ENCODE measurements around the gene CLDN20.
"Not testable (repeated sequence)": the region's sequence is repeated elsewhere in the genome, so short reads cannot be mapped to it uniquely, and the experiment has no call there.

Gene CLDN20

DNA sequence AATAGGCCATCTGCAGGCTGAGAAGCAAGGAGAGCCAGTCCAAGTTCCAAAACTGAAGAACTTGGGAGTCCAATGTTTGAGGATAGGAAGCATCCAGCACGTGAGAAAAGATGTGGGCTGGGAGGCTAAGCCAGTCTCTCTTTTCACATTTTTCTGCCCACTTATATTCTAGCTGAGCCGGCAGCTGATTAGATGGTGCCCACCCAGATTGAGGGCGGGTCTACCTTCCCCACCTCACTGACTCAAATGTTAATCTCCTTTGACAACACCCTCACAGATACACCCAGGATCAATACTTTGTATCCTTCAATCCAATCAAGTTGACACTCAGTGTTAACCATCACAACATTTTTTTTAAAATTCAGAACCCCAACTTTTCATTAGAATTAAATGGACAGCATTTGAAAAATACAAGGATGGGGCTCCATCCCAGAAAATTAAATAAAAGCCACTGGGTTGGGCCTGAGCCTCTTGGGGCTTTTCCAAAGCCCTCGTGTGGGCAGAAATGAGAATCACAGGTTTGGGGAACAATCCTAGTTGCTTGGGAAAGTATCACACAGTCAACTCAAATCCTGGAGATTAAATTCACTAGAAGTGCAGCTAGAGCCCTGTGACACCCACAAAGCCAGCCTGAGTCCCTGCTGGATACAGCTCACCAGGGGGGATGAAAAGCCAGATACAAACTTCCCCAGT is 2.2 kb downstream of the CLDN20 start:
- no peak for DNase-seq (ENCODE audit: low read depth, low spot score)
- H3K27ac ChIP-seq, result no peak overlapping the region

DNA sequence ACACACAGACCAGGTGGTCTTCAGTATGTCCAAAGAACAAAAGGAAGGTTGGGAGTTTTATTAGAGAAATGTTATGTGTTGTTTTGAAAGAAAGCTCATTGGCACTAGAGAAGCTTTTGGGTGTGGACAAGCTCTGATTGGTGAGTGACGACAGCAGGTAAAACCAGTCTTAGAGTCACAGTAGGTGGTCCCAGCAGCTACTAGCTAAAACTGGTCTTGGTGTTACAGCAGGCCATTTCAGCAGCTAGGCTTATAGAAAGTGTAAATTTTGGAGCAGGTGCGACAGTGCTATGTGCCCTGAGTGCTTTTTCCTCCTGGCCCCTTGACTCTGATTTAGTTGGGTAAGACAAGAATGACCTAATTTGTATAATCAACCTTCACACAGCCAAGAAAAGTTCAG is 3.6 kb downstream of the CLDN20 start:
- no peak for DNase-seq (ENCODE audit: low read depth, low spot score)
- H3K27ac ChIP-seq, result no peak overlapping the region

DNA sequence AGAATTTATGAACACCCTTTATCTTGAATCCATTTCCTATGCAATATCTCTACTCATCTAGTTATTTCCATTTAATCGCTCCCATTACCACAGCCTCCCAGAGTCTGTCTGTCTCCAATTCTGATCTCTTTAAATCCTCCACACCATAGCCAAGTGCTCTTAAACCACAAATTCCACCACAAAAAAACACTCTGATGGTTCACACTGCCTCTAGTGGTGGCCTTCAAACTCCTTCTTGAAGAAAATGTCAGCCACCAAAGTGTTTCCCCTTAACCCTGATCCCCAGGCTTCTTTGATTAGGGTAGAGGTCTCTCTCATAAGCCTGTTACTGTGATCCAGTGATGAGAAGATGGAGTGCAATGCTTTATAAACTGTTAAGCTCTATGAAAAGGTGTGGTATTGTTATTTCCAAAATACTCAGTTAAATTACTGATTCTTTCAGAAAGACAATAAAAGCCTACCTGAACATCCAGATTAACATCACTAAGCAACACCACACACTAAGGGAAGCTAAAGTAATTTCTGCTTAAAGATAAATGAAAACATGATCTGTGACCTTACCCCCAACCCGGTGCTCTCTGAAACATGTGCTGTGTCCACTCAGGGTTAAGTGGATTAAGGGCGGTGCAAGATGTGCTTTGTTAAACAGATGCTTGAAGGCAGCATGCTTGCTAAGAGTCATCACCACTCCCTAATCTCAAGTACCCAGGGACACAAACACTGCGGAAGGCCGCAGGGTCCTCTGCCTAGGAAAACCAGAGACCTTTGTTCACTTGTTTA is 4.5 kb downstream of the CLDN20 start:
- not testable (repeated sequence) for H3K27ac ChIP-seq; DNase-seq (ENCODE audit: low read depth, low spot score)

DNA sequence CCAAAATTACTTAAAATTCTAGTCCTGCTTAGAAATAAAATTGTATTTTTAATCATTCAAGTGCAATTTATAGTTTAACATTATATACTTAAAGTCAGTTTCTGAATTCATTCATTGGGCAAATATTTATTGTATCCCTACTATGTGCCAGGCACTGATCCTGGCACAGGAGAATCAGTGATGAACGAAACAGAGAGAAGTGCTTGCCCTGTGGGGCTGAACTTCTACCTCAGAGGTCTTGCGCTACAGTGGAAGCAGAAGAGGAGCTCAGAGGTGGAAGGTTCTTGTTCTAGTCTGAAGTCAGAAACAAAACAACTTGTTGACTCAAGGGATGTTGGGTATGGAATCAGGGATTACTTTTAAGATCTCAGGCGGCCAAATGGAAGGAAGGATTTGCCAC is 6.0 kb downstream of the CLDN20 start:
- H3K27ac ChIP-seq, result no peak overlapping the region
- DNase-seq (ENCODE audit: low read depth, low spot score), result no peak

DNA sequence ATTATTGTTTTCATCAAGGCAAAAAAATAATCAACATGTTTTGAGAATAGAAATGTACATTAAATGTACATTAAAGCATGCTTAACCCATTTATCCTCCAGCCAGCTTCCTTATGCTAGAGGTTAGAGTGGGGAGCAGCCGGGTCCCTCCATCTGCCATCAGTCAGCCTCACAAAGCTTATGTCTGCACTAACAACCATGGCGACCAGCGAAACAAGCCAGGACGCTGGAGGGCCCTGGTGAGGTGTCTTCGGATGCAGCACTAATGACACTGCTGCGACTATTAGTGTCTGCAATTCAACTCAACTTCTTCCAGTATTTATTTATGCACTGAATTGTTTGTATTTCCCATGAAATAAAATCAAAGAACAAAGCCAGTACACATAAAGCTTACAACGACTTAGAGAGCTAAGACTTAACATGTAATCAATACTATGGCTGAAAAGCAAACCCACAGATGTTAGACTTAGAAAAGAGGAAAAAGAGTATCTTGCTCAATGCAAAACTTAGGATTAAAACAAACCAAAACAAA is 6.8 kb downstream of the CLDN20 start:
- DNase-seq (ENCODE audit: low read depth, low spot score), result no peak
- H3K27ac ChIP-seq, result no peak overlapping the region

DNA sequence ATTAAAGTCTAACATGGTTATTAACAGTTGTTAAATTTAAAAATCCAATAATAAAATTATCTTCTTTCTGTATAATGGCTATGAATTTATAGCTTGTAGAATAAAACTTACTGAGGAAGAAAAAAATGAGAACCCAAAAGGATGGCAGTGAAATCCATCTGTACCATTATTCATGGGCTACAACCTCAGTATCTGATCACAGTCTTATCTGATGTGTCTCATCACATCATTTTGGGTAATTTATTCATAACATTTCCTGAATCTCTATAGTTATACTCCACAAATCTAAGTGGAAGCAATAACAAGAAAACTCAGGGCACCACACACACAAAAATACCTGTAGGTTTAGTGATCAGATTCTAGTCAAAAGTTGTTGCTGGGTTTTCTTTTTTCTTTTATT is 7.3 kb downstream of the CLDN20 start:
- no peak for DNase-seq (ENCODE audit: low read depth, low spot score)
- no peak overlapping the region for H3K27ac ChIP-seq

DNA sequence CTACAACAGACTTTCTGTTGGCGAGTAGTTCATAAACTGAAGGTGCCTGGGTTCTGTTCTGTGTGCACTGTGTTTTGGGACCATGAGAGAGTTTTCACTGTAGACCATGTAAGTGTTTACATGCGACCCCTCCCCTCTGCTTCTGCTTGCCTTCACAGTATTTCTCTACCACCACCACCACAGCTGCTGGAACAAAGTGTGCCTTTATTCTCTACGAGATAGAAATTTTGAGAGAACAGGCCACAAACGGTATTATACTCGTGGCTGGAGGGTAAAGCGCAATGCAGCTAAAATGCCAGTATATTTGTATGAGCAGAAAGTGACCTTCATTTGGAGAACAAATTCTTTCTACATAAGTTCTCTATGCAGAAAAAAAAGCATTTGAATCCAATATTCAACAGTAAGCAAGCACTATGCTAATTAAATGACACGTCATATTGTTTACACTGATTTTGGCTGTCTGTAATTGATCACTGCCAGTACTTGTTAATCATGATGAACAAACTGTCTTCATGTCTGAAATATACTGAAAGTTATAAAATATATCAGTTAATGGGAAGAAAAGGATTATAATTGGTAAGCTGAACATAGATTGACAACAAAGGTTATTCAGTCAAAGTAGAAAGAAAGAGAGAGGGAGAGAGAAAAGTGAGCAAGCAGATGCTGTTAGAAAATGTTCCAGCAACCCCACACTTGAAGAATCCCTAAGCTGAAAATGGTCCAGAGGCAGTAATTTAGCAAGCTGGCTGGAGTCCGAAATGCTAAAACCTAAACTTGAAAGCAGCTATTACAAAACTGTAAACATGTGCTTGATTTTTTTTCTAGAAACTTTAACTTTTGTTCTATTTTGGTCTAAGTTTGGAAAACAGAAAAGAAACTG is 8.8 kb downstream of the CLDN20 start:
- peak overlapping the region; percentile 53 for H3K27ac ChIP-seq
- DNase-seq (ENCODE audit: low read depth, low spot score), result no peak

DNA sequence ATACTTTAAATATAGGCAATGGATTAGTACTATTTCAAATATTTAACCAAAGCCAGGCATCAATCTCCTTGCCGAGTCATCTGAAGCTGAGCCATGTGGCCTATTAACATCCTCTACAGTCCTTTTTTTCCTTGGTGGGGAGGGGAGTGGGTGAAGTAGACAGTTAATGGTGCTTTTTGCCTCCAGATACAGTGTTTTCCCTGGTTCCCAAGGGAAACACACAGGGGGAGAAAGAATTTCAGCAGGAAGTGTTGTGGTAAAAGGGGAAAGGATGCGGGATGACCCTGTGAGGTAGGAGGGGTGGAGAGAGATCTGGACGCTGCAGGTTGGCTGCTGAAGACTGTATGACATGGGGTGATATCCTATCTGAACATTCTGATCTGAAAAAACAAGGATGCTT is 9.6 kb downstream of the CLDN20 start:
- DNase-seq (ENCODE audit: low read depth, low spot score), result no peak
- peak overlapping the region; percentile 53 for H3K27ac ChIP-seq

DNA sequence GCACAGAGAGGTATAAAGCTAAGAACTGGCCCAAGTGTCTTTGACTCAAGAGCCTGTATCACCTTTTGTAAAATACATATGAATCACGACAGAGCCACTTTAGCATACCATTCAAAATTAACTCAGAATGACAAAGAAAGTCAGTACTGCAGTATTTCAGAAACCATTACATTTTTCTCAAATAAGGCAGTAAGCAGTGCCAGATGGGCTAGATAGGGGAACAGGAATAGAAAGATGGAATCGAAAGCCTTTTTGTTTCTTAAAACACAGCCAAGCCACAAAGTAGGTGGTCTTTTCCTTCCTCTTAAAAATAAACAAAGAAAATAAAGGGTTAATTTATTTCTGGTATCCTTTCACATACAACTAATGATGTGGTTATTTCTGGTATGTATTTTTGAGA is 10.3 kb downstream of the CLDN20 start:
- DNase-seq (ENCODE audit: low read depth, low spot score), result no peak
- H3K27ac ChIP-seq, result peak overlapping the region; percentile 53

DNA sequence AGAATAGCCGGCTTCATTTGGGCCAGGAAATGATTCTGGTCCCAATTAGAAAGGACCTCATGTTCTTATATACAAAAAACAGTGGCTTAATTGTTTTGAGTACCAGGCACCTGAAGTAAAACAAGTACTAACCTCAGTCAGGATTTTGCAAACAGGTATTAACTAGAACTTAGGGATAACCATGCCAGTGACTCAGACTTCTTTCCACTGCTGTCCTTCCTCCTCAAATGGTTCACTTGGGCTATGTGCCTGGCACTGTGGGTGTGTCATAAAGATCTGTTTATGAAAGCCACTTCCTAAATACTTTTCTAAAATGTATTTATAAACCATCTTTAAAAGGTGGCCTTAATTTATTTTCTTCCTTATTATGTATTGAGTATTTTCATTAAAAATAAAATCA is 10.7 kb downstream of the CLDN20 start:
- DNase-seq (ENCODE audit: low read depth, low spot score), result peak; percentile 55
- peak overlapping the region; percentile 53 for H3K27ac ChIP-seq

DNA sequence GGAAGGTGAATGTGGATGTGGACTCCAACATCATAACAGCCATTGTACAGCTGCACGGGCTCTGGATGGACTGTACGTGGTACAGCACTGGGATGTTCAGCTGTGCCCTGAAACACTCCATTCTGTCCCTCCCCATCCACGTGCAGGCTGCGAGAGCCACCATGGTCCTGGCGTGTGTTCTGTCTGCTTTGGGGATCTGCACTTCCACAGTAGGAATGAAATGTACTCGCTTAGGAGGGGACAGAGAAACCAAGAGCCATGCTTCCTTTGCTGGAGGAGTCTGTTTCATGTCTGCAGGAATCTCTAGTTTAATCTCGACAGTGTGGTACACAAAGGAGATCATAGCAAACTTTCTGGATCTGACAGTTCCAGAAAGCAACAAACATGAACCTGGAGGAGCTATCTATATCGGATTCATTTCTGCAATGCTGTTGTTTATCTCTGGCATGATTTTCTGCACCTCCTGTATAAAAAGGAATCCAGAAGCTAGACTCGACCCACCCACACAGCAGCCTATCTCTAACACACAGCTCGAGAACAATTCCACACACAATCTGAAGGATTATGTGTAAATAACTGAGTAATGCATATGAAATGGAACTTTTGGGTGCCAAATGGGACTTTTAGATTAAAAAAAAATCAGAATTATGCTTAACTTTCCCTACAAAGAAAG is 12.1 kb downstream of the CLDN20 start:
- no peak overlapping the region for H3K27ac ChIP-seq

DNA sequence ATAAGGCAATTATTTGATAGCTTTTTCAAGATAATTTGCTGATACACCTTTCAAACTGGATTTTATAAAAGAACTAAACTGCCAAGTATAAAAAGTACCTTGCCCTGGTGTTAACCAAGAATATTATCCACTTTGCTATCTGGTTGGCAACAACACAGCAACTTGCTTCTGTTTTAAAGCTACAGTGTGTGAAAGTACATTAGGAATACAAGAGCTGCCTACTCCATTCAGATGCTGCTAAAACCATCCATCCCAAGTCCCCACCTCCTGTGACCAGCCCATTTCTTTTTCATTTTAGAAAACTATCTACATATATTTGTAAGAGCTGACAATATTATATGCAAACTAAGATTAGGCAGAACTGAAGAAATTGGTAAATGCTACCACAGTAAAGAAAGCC is 12.8 kb downstream of the CLDN20 start:
- no peak for DNase-seq (ENCODE audit: low read depth, low spot score)
- no peak overlapping the region for H3K27ac ChIP-seq

More for the DNA sequence above, 12.1 kb downstream of the CLDN20 start:
- DNase-seq (ENCODE audit: low read depth, low spot score), result no peak

DNA sequence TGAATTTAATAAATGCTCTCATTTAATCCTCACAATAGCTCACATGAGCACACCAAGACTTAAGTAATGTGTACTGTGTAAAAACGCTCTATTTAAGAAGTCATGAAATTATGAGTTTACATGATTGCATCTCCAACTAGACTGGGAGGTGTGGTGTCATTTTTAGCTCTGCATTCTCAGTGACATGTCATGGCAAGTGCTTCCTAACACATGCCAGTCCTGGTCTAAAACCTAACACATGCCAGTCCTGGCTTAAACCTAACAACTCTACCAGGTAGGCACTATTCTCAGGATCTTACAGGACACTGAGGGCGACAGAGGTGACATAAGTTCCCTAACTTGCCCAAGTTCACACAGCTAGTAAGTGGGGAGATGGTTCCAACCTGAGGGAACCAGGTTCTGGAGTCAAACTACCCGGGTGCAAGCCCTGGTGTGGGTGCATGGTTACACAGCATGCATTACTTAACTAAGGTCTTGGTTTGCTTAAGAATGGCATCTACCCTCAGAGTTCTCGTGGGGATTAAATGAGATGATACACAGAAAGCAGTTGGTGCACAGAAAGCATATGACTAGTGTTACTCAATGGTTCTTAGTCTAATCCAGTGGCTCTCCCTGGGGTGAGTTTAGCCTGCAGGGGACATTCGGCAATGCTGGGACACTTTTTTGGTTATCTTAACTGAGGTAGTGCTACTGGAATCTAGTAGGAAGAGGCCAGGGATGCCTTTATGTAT is 14.7 kb downstream of the CLDN20 start:
- peak overlapping the region; percentile 18 for H3K27ac ChIP-seq
- no peak for DNase-seq (ENCODE audit: low read depth, low spot score)

DNA sequence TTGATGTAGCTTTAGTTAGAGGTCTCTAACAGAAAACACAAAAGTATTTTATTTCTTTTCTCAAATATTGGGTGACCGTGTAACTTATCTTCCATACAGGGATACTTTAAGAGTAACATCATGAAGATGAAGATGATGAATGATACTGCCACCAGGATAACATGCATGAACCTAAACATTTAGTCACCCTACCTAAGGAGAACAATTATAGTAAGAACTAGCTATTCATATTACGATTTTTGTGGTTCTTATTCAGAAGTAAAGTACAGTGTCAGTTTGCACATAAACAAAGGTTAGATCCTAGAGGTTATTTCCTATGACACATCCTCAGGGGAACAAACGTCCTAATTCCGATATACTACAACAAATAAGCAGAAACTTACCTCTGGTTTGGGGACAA is 21.0 kb downstream of the CLDN20 start:
- DNase-seq (ENCODE audit: low read depth, low spot score), result no peak
- H3K27ac ChIP-seq, result no peak overlapping the region

DNA sequence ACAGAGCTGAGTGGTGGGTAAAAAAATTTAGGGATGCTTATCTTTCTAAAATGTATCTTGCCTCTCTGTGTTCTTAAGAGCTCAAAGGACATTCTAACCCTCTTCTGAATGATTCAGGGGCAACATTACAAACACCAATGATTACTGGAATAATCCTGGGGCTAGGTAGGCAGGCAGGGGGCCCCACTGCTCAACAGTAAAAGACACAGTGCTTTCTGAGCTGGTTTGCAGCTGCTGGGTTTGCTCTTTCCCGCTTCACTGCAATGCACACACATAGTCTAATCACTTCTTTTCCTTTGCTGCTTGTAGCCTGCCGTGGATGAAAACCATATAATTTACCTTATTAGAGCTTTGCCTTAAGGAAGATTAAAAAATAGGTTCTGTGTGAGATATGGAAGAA is 23.9 kb downstream of the CLDN20 start:
- H3K27ac ChIP-seq, result no peak overlapping the region
- DNase-seq (ENCODE audit: low read depth, low spot score), result no peak

DNA sequence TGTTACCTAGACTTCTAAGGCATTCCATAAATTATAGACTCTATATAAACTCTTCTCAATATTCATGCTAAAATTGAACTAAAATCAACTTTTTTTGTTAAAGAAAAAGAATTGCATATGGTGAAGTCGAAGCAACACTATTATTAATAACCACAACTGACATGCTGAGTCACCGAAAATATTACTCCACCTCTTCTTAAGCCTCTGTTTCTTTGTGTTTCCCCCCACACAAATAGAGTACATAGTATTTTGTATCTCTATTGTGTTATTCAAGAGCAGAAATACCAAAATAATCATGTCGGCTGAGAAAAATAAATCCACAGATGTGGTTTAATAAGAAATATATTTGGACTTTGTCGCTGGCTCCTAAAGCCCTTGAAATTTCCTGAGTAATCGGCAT is 26.7 kb downstream of the CLDN20 start:
- no peak overlapping the region for H3K27ac ChIP-seq
- no peak for DNase-seq (ENCODE audit: low read depth, low spot score)

DNA sequence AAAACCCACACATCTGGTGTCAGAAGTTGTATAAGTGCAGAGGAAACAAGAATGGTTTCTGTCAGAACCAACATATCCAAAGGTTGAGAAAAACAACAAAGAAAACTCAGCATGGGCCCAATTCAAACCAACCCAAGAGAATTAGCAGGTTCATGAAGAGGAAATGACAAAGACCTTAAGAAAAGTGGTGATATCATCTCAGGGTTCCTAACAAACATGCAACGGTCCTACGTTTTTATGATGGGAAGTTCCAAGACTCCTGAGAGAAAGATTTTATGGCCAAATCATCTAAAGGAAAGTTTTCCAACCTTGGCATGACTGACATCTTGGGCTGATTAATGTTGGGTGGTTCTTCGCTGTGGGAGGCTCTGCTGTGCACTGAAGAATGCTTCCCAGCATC is 27.5 kb downstream of the CLDN20 start:
- DNase-seq (ENCODE audit: low read depth, low spot score), result no peak
- no peak overlapping the region for H3K27ac ChIP-seq

DNA sequence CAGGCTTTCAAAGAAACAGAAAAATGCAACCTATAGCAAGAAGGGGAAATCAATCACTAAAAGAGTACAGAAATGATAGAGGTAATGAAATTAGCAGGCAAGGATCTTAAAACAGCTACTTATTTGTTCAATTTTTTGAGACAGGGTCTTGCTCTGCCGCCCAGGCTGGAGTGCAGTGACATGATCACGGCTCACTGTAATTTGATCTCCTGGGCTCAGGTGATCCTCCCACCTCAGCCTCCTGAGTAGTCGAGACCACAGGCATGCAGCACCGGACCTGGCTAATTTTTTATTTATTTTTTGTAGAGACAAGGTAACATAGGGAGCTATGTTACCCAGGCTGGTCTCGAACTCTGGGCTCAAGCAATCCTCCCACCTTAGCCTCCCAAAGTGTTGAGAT is 28.9 kb downstream of the CLDN20 start:
- no peak for DNase-seq (ENCODE audit: low read depth, low spot score)
- H3K27ac ChIP-seq, result no peak overlapping the region

DNA sequence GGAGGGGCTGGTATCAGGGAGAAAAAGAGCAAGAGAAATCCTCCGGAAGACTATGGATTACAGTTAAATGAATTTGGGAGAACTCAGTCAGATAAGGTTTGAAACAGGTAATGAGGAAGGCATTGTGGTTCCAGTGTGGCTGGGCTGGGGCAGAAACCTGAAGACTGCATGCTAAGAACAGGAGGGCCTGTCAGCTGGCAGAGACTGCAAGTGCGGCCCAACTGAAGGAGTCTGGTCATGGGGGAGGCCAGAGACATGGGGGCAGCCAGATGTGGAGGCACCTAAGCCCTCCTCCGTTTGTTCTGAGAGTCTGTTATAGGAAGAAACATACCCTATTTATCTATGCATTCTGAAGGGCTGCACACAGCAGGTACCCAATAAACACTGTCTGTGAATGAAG is 33.9 kb downstream of the CLDN20 start:
- no peak for DNase-seq (ENCODE audit: low read depth, low spot score)
- H3K27ac ChIP-seq, result no peak overlapping the region

DNA sequence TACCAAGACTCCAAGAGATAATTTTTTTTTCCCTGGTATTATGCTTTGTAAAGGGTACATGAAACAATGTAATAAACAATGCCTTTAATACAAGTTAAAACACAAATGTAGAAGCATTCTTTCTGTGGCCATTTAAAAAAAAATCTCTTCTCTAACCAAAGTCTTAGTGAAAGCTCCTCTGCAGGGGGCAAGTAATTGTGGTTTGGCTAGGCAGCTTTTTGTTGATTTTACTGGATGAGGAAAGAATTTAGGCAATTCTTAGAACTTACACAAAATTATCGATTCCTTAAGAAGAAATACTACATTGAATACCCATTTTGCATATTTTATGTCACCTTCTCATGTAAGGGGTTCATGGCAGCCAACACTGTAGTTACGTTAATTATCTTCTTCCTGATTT is 38.1 kb downstream of the CLDN20 start:
- no peak for DNase-seq (ENCODE audit: low read depth, low spot score)
- no peak overlapping the region for H3K27ac ChIP-seq
